22Rv1 (cell line): ENCODE results near the gene SC5D.

Experiments
- H3K27ac ChIP-seq: fragments of 450-650 bp; 2 replicates; pipeline ENCODE4 v1.5.1; 2017
- CTCF ChIP-seq: fragments of 450-650 bp; IDR thresholded peaks from 2 replicates; pipeline ENCODE4 v1.5.1; 2017; ENCODE audit warnings: mild to moderate bottlenecking
- ZFX ChIP-seq: fragments of 450-650 bp; IDR thresholded peaks from 2 replicates; pipeline ENCODE4 v1.6.1; 2017; ENCODE audit warnings: antibody characterized with exemption, borderline replicate concordance

Gene SC5D

GRCh38 chr11:121270001-121270678 is 22.4 kb upstream of the SC5D start:
- H3K27ac ChIP-seq, result no peak overlapping the region
- no peak for TF ChIP-seq ZFX
- TF ChIP-seq CTCF, result no peak

GRCh38 chr11:121274332-121274991 is 18.1 kb upstream of the SC5D start:
- no peak overlapping the region for H3K27ac ChIP-seq
- TF ChIP-seq CTCF, result no peak

- H3K27ac ChIP-seq, result no peak overlapping the region
- TF ChIP-seq ZFX (no peak), CTCF (no peak)
Measured at GRCh38 chr11:121281698-121282097, 10.9 kb upstream of the SC5D start.

- H3K27ac ChIP-seq, result no peak overlapping the region
- TF ChIP-seq ZFX (no peak), CTCF (no peak)
Measured at GRCh38 chr11:121282386-121282785, 10.2 kb upstream of the SC5D start.

GRCh38 chr11:121282886-121283502 is 9.6 kb upstream of the SC5D start:
- H3K27ac ChIP-seq, result no peak overlapping the region
- TF ChIP-seq ZFX (no peak), CTCF (no peak)

GRCh38 chr11:121291319-121291718 is 1.3 kb upstream of the SC5D start:
- H3K27ac ChIP-seq, result no peak overlapping the region
- TF ChIP-seq CTCF (no peak), ZFX (no peak)

- TF ChIP-seq CTCF (no peak), ZFX (no peak)
- peak overlapping the region; percentile 75 for H3K27ac ChIP-seq
Measured at GRCh38 chr11:121291896-121292494, 576 bp upstream of the SC5D start.
